Neural progenitor cell (in vitro differentiated cells): Measurements from ENCODE around the gene NOS3. TPM values are rescaled to one million over a fixed set of nuclear protein-coding genes. Genes with fewer than 3 reads are reported as not detected.
A peak's percentile ranks its signal among the peaks of the same experiment; 100 is the strongest.

ENCODE experiments used
- DNase-seq: peaks from one replicate; pipeline ENCODE4 v3.0.0-alpha.2; 2016; ENCODE audit warnings: low spot score
- H2AFZ ChIP-seq: fragments of 200-600 bp; sonication (generic); replicated peaks from 2 replicates; pipeline ENCODE4 v1.6.1; 2016; ENCODE audit warnings: antibody characterized with exemption
- H3F3A ChIP-seq: fragments of 200-600 bp; sonication (generic); 2 replicates; pipeline ENCODE4 v1.6.1; 2016; ENCODE audit warnings: antibody characterized with exemption, low read depth
- H3K27ac ChIP-seq: fragments of 200-600 bp; sonication (generic); 2 replicates; pipeline ENCODE4 v1.5.1; 2016; ENCODE audit warnings: mild to moderate bottlenecking
- H3K27me3 ChIP-seq: fragments of 200-600 bp; sonication (generic); 2 replicates; pipeline ENCODE4 v1.6.1; 2016; ENCODE audit warnings: mild to moderate bottlenecking, moderate library complexity
- H3K36me3 ChIP-seq: fragments of 200-600 bp; sonication (generic); 2 replicates; pipeline ENCODE4 v1.5.1; 2016
- H3K4me1 ChIP-seq: fragments of 200-600 bp; sonication (generic); 2 replicates; pipeline ENCODE4 v1.6.1; 2016; ENCODE audit warnings: mixed run types
- H3K4me2 ChIP-seq: fragments of 200-600 bp; sonication (generic); 2 replicates; pipeline ENCODE4 v1.6.1; 2016
- H3K4me3 ChIP-seq: fragments of 200-600 bp; sonication (generic); 2 replicates; pipeline ENCODE4 v1.5.1; 2016
- H3K79me2 ChIP-seq: fragments of 200-600 bp; sonication (generic); 2 replicates; pipeline ENCODE4 v1.6.1; 2016; ENCODE audit warnings: low read depth
- H3K9ac ChIP-seq: fragments of 200-600 bp; sonication (generic); 2 replicates; pipeline ENCODE4 v1.6.1; 2016
- H3K9me3 ChIP-seq: fragments of 200-600 bp; sonication (generic); 2 replicates; pipeline ENCODE4 v1.5.1; 2016; ENCODE audit warnings: low read depth
- H4K20me1 ChIP-seq: fragments of 200-600 bp; sonication (generic); 2 replicates; pipeline ENCODE4 v1.6.1; 2016; ENCODE audit warnings: low read depth
- H3K27ac Mint-ChIP-seq: 3 replicates; pipeline ENCODE4 v1.8.0; 2021; ENCODE audit warnings: mixed read lengths
- H3K27me3 Mint-ChIP-seq: 2 replicates; pipeline ENCODE4 v1.8.0; 2022; ENCODE audit warnings: low read depth, mild to moderate bottlenecking, inconsistent platforms, moderate library complexity, mixed read lengths; ENCODE audit not compliant: insufficient read depth
- H3K36me3 Mint-ChIP-seq: 3 replicates; pipeline ENCODE4 v1.8.0; 2021; ENCODE audit warnings: mixed read lengths
- H3K4me1 Mint-ChIP-seq: 3 replicates; pipeline ENCODE4 v1.8.0; 2021; ENCODE audit warnings: mixed read lengths
- H3K4me3 Mint-ChIP-seq: 3 replicates; pipeline ENCODE4 v1.8.0; 2021; ENCODE audit warnings: mild to moderate bottlenecking, moderate library complexity, mixed read lengths
- H3K9me3 Mint-ChIP-seq: 3 replicates; pipeline ENCODE4 v1.8.0; 2020; ENCODE audit warnings: mixed read lengths
- EZH2 ChIP-seq: fragments of 200-600 bp; sonication (generic); IDR thresholded peaks from 2 replicates; pipeline ENCODE4 v1.6.1; 2017; ENCODE audit warnings: antibody characterized with exemption, mild to moderate bottlenecking, moderate library complexity
- EZH2phosphoT487 ChIP-seq: fragments of 200-600 bp; sonication (generic); IDR thresholded peaks from 2 replicates; pipeline ENCODE4 v1.6.1; 2017; ENCODE audit warnings: antibody characterized with exemption
- total RNA-seq: library from RNA; depleted of rRNA; stranded (reverse); fragments of >200 nt; gene quantifications from 2 replicates; pipeline ENCODE4 v1.2.3, GENCODE V29; 2015; ENCODE audit warnings: low replicate concordance
- TF ChIP-seq, protein P1 (sequence below): fragments of 200-600 bp; sonication (generic); IDR thresholded peaks from 2 replicates; pipeline ENCODE4 v1.5.1; 2017; ENCODE audit warnings: antibody characterized with exemption, mild to moderate bottlenecking

Gene NOS3
- total RNA-seq, 1 donor from 2014 or later = 1.3 TPM

DNA sequence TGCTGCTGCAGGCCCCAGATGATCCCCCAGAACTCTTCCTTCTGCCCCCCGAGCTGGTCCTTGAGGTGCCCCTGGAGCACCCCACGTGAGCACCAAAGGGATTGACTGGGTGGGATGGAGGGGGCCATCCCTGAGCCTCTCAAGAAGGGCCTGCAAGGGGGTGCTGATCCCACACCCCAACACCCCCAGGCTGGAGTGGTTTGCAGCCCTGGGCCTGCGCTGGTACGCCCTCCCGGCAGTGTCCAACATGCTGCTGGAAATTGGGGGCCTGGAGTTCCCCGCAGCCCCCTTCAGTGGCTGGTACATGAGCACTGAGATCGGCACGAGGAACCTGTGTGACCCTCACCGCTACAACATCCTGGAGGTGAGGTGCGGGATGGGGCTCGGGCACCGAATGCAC, 8.2 kb downstream of the NOS3 start:
- Histone ChIP-seq H3K4me2 (no peak overlapping the region), H4K20me1 (no peaks in the 10 kb centered on the region), H3K4me3 (no peak overlapping the region), H3K9ac (no peak overlapping the region), H3F3A (peaks cover 8% of the 10 kb centered on the region), H3K27ac (no peak overlapping the region), H3K79me2 (no peaks in the 10 kb centered on the region), H3K4me1 (peaks cover 15% of the 10 kb centered on the region), H3K9me3 (no peaks in the 10 kb centered on the region), H2AFZ (no peak overlapping the region), H3K27me3 (no peaks in the 10 kb centered on the region), H3K36me3 (no peaks in the 10 kb centered on the region)
- no peak for DNase-seq
- H3K4me3 Mint-ChIP-seq = no peak overlapping the region
- H3K9me3 Mint-ChIP-seq = no peaks in the 10 kb centered on the region
- no peak for TF ChIP-seq EZH2
- TF ChIP-seq EZH2phosphoT487 = no peak
- TF ChIP-seq, protein P1, sequence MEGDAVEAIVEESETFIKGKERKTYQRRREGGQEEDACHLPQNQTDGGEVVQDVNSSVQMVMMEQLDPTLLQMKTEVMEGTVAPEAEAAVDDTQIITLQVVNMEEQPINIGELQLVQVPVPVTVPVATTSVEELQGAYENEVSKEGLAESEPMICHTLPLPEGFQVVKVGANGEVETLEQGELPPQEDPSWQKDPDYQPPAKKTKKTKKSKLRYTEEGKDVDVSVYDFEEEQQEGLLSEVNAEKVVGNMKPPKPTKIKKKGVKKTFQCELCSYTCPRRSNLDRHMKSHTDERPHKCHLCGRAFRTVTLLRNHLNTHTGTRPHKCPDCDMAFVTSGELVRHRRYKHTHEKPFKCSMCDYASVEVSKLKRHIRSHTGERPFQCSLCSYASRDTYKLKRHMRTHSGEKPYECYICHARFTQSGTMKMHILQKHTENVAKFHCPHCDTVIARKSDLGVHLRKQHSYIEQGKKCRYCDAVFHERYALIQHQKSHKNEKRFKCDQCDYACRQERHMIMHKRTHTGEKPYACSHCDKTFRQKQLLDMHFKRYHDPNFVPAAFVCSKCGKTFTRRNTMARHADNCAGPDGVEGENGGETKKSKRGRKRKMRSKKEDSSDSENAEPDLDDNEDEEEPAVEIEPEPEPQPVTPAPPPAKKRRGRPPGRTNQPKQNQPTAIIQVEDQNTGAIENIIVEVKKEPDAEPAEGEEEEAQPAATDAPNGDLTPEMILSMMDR = no peak
- H3K27ac Mint-ChIP-seq = no peak overlapping the region
- no peaks in the 10 kb centered on the region for H3K36me3 Mint-ChIP-seq
- peaks cover 11% of the 10 kb centered on the region for H3K4me1 Mint-ChIP-seq
- peaks cover 2% of the 10 kb centered on the region for H3K27me3 Mint-ChIP-seq

DNA sequence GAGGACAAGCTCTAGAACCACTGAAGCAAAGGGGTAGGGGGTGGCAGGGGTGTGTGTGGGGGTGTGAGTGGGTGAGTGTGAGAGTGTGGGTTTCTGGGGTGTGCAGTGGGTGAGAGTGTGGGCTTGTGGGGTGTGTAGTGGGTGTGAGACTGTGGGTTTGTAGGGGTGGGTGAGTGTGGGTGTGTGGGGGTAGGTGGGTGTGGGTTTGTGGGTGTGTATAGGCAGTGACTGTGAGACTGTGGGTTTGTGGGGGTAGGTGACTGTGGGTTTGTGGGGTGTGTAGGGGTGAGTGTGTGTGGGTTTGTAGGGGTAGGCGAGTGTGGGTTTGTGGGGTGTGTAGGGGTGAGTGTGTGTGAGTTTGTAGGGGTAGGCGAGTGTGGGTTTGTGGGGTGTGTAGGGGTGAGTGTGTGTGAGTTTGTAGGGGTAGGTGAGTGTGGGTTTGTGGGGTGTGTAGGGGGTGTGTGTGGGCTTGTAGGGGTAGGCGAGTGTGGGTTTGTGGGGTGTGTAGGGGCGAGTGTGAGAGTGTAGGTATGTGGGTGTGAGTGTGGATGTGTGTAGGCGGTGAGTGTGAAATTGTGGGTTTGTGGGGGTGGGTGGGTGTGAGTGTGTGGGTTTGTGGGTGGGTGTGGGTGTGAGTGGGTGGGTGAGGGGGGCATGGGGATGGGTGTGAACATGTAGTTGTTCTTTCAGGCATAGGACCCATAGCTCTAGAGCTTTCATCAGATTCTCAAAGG, 8.8 kb downstream of the NOS3 start:
- H3K9me3 Mint-ChIP-seq = no peaks in the 10 kb centered on the region
- H3K79me2 ChIP-seq = no peaks in the 10 kb centered on the region
- H3K27ac Mint-ChIP-seq = no peak overlapping the region
- H3K4me1 Mint-ChIP-seq = peaks cover 8% of the 10 kb centered on the region
- no peak for DNase-seq
- H3K4me3 ChIP-seq = no peak overlapping the region
- no peak overlapping the region for H3K4me2 ChIP-seq
- TF ChIP-seq, protein P1 = no peak
- no peak for TF ChIP-seq EZH2
- no peak for TF ChIP-seq EZH2phosphoT487
- peaks cover 2% of the 10 kb centered on the region for H3F3A ChIP-seq
- H3K27me3 ChIP-seq = no peaks in the 10 kb centered on the region
- H3K36me3 Mint-ChIP-seq = no peaks in the 10 kb centered on the region
- H3K9ac ChIP-seq = no peak overlapping the region
- no peaks in the 10 kb centered on the region for H3K9me3 ChIP-seq
- H3K27ac ChIP-seq = no peak overlapping the region
- H3K27me3 Mint-ChIP-seq = peaks cover 2% of the 10 kb centered on the region
- no peak overlapping the region for H3K4me3 Mint-ChIP-seq
- no peak overlapping the region for H2AFZ ChIP-seq
- H3K36me3 ChIP-seq = no peaks in the 10 kb centered on the region
- H3K4me1 ChIP-seq = peaks cover 8% of the 10 kb centered on the region
- no peaks in the 10 kb centered on the region for H4K20me1 ChIP-seq

DNA sequence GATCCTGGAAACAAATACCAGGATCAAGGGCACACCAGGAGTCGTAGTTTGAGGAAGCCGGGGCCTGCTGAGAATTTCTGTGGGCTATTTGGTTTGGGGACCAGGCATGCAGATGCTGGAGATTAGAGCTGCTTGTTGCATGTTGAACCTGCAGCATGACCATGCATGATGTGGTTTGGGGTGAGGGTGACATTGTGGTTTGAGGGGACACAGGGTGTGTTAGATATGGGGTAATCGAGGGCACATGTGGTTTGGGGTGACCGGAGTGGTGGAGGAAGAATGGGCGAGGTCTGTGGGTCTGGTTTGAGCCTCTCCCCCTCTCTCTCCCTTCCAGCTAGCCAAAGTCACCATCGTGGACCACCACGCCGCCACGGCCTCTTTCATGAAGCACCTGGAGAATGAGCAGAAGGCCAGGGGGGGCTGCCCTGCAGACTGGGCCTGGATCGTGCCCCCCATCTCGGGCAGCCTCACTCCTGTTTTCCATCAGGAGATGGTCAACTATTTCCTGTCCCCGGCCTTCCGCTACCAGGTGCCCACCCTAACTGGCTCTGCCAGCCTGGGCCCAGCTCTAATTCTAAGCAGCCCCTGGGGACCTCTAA, 10.2 kb downstream of the NOS3 start:
- Mint-ChIP-seq H3K4me3 (no peak overlapping the region), H3K36me3 (no peaks in the 10 kb centered on the region), H3K4me1 (peaks cover 9% of the 10 kb centered on the region), H3K27me3 (peaks cover 5% of the 10 kb centered on the region), H3K9me3 (no peaks in the 10 kb centered on the region), H3K27ac (peak overlapping the region; percentile 40)
- Histone ChIP-seq H3K4me1 (peaks cover 8% of the 10 kb centered on the region), H3K4me3 (no peak overlapping the region), H3K36me3 (no peaks in the 10 kb centered on the region), H3K27ac (no peak overlapping the region), H3K79me2 (no peaks in the 10 kb centered on the region), H3K9ac (no peak overlapping the region), H2AFZ (no peak overlapping the region), H3K9me3 (no peaks in the 10 kb centered on the region), H3K4me2 (no peak overlapping the region), H3K27me3 (no peaks in the 10 kb centered on the region), H4K20me1 (no peaks in the 10 kb centered on the region), H3F3A (no peaks in the 10 kb centered on the region)
- TF ChIP-seq, protein P1 = no peak
- TF ChIP-seq EZH2phosphoT487 (no peak), EZH2 (no peak)
- DNase-seq = no peak
